HL-60/S4 treated with retinoic acid at 250 ng/mL for 4 days and 3 days (cell line): Measurements from ENCODE around the gene SARS2.
"Not testable (repeated sequence)": the region's sequence is repeated elsewhere in the genome, so short reads cannot be mapped to it uniquely, and the experiment has no call there.

Experiments
- in situ Hi-C: fragments of 300-500 bp; cut with MboI; formaldehyde crosslinking; loops from 2 replicates; pipeline ENCODE4 v1.7.0; 2022; ENCODE audit warnings: low sequenced_read_pairs

The SARS2 gene

DNA sequence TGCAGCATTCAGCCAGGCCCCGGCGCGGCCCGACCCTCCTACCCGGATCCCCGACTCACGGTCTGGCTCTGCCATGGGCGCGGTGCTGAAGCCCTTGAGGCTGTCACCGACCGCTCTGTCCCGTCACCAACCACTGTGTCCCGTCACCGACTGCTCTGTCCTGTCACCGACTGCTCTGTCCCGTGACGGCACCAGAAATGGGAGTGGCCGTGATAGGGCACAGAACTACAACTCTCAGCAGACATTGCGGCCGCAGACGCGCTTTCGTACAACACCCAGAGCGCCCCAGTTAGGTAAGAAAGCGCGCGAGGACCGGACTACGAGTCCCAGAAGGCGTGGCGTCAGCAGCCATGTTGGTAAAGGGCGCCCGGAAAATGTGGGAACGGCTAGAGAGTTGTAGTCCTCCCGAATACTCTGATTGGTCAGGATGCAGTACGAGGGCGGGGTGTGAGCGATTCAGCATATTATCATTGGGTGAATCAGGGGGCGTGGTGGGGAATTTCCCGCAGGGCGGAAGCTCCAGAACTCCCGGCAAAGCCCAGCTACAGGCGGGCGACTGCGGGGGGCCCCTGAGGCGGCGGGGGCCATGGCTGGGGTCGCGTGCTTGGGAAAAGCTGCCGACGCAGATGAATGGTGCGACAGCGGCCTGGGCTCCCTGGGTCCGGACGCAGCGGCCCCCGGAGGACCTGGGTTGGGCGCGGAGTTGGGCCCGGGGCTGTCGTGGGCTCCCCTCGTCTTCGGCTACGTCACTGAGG lies 30.9 kb downstream of the SARS2 start, which contains the start of the genes NFKBIB and SIRT2:
Gene NFKBIB, plus strand, starts transcription at position 523 of the 755 bp plus-strand sequence. Its CDS starts 64 bp downstream, at position 587.
Gene SIRT2, minus strand, starts transcription at position 172 of the 755 bp plus-strand sequence. Its CDS starts 97 bp downstream, at position 75.
- in situ Hi-C loops: loop anchor here (25.0 kb wide), 1 partner anchor 487 kb away; the partner anchor contains the start of gene FAM98C

- in situ Hi-C loops: no loop called here
Measured at GRCh38 chr19:38898788-38899446, 31.6 kb downstream of the SARS2 start.

GRCh38 chr19:38894968-38895367 lies 35.6 kb downstream of the SARS2 start:
- in situ Hi-C loops: no loop called here

- in situ Hi-C loops: no loop called here
Measured at GRCh38 chr19:38893341-38893771, 37.2 kb downstream of the SARS2 start.

DNA sequence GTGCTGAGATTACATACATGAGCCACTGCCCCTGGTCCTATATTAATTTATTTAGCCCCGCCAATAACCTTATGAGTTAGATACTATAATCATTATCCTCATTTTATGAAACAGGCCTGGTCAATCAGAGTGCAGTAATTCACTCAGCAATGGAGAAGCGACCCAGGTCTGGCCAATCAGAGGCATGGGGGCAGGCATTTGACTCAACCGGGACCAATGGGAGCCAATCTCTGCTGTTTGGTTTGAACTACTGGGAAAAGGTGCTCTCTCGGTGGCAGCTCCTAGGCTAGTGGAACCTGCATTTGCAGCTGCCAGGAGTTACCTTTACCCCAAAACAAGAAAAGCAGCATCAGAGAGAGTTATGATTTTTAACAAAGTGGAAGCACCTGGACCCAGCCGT lies 37.7 kb downstream of the SARS2 start:
- in situ Hi-C loops: no loop called here

GRCh38 chr19:38891771-38892170 lies 38.8 kb downstream of the SARS2 start:
- in situ Hi-C loops: no loop called here

GRCh38 chr19:38890686-38891085 lies 39.9 kb downstream of the SARS2 start:
- in situ Hi-C loops: no loop called here

DNA sequence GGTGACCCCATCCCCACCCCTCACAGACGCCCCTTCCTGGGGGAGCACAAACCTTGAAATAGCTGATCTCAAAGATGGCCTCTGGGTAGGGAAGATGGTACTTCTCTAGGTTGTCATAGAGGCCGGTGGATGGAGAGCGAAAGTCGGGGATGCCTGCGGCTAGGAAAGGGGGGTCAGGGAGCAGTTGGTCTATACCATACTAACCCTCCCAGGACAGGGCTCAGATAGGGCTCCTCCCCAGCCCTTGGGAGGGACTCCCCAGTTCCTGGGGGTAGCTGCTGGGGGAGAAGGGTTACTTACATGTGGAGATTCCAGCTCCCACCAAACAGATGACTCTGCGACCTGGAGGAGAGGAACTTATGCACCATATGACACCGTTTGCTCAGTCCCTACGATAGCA lies 40.8 kb downstream of the SARS2 start:
- in situ Hi-C loops: no loop called here

- in situ Hi-C loops: no loop called here
Measured at GRCh38 chr19:38888876-38889275, 41.7 kb downstream of the SARS2 start.

GRCh38 chr19:38884691-38885090 lies 45.9 kb downstream of the SARS2 start:
- in situ Hi-C loops: not testable (repeated sequence)

DNA sequence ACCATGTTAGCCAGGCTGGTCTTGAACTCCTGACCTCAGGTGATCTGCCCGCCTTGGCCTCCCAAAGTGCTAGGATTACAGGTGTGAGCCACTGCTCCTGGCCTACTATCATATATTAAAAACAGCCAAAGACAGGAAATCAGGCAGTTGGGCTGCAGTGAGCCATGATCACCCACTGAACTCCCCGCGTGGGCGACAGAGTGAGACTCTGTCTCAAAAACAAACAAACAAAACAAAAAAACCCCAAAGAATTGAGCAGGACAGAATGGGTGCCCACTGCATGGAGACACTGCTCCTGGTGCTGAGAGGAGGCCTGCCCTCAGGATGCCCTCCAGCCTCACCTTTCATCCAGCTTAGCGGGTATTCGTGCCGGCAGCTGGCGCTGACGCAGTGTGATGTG lies 47.3 kb downstream of the SARS2 start:
- in situ Hi-C loops: no loop called here

GRCh38 chr19:38880882-38881609 lies 49.5 kb downstream of the SARS2 start:
- in situ Hi-C loops: no loop called here

DNA sequence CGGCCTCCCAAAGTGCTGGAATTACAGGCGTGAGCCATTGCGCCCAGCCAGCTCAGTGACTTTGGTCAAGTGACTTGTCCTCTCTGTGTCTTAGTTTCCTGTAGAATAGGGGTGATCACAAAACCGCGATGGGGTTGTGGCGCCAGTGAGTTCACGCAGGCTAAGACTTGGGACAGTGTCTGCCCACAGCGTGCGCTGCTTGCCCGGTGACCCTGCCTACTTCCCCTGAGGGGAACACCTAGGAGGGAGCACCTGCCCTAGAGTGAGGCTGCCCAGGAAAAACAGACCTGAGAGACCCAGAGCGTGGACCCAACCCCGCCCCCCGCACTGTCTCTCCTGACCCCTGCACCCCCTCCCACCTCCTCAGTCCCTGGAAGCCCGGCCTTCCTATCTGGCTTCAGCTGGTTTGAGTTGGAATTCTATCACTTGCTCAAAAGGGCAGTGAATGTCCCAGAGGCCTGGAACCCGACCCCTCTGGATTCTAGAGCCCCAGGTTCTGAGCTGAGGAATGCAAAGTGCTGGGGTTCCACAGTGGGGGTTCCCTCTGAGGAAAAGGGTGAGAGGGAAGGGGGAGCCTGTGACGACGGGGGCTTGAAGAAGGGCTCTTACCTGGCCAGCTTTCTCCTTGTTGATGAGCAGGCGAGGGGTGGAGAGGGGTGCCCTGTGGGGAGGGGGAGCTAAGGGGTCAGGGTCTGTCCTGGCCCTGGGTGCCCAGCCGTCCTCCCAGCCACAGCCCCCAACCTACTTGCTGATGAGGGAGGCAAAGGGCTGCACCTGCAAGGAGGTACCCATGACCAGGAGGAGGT lies 50.3 kb downstream of the SARS2 start:
- in situ Hi-C loops: no loop called here

- in situ Hi-C loops: no loop called here
Measured at GRCh38 chr19:38879400-38879751, 51.2 kb downstream of the SARS2 start.

- in situ Hi-C loops: no loop called here
Measured at GRCh38 chr19:38878575-38879399, 51.8 kb downstream of the SARS2 start.

GRCh38 chr19:38877781-38878574 lies 52.6 kb downstream of the SARS2 start, which contains the start of gene RINL:
RINL (minus strand) TSS chr19:38878275; CDS start chr19:38876742, 1,533 bp downstream.
- in situ Hi-C loops: no loop called here

GRCh38 chr19:38875656-38876395 lies 54.7 kb downstream of the SARS2 start:
- in situ Hi-C loops: no loop called here

- in situ Hi-C loops: not testable (repeated sequence)
Measured at GRCh38 chr19:38873400-38873799, 57.2 kb downstream of the SARS2 start.
